Activated CD4-positive, alpha-beta T cell treated with anti-CD3 and anti-CD28 coated beads, Interleukin-2, amount 50 U/mL, for 16 hours (primary cell): ENCODE data around the gene PRPF31.
A peak's percentile ranks its signal among the peaks of the same experiment; 100 is the strongest.
"Not testable (repeated sequence)": the region's sequence is repeated elsewhere in the genome, so short reads cannot be mapped to it uniquely, and the experiment has no call there.

Experiments
- DNase-seq: peaks from one replicate; pipeline ENCODE4 v3.0.0-alpha.2; 2020

The PRPF31 gene

GRCh38 chr19:54164369-54165068, 49.0 kb downstream of the PRPF31 start:
- peak; percentile 86 for DNase-seq

- no peak for DNase-seq
These were observed 49.7 kb downstream of the PRPF31 start for GRCh38 chr19:54165222-54165621.

- peak; percentile 90 for DNase-seq
These were observed 52.8 kb downstream of the PRPF31 start for GRCh38 chr19:54168174-54168917.

GRCh38 chr19:54169149-54169740, 53.7 kb downstream of the PRPF31 start:
- DNase-seq, result no peak

GRCh38 chr19:54171736-54172431, 56.3 kb downstream of the PRPF31 start:
- DNase-seq, result not testable (repeated sequence)

- no peak for DNase-seq
These were observed 57.2 kb downstream of the PRPF31 start, which contains the start of gene TMC4 for GRCh38 chr19:54172471-54173358. Gene TMC4, minus strand, starts transcription at chr19:54173160. Its CDS starts 43 bp downstream, at chr19:54173117.

GRCh38 chr19:54173359-54173699, 57.8 kb downstream of the PRPF31 start:
- no peak for DNase-seq

GRCh38 chr19:54173951-54174834, 58.6 kb downstream of the PRPF31 start:
- no peak for DNase-seq

GRCh38 chr19:54178581-54179261, 63.2 kb downstream of the PRPF31 start:
- no peak for DNase-seq

GRCh38 chr19:54179262-54179852, 63.8 kb downstream of the PRPF31 start:
- no peak for DNase-seq

GRCh38 chr19:54179921-54180461, 64.4 kb downstream of the PRPF31 start:
- DNase-seq, result no peak

GRCh38 chr19:54180691-54181091, 65.1 kb downstream of the PRPF31 start:
- DNase-seq, result no peak
